K562 (cell line): ENCODE results near the gene NUP50. TPM values are rescaled to one million over a fixed set of nuclear protein-coding genes. Genes with fewer than 3 reads are reported as not detected.

Experiments
- ATAC-seq: fragments of 200-7000 bp; cut with Tn5 transposase; 3 replicates; pipeline ENCODE4 v1.9.1; 2020; ENCODE audit warnings: moderate library complexity
- BruUV-seq: library from RNA; stranded (reverse); fragments of 400-500 nt; replicated peaks from 2 replicates; lab custom pipeline; 2021; lab: Mats Ljungman, UMichigan
- CTCF ChIA-PET: fragments of 300-600 bp; formaldehyde crosslinking; extraction: SDS; loops from one replicate; lab custom pipeline; 2021; ENCODE audit warnings: low intra/inter-chr PET ratio; lab: Yijun Ruan, JAX
- POLR2A ChIA-PET: fragments of 300-600, 350-650 bp; sonication (Branson Sonifier 250); formaldehyde crosslinking; extraction: SDS; loops from one replicate; lab custom pipeline; 2021; ENCODE audit warnings: antibody characterized with exemption, inconsistent platforms; lab: Yijun Ruan, JAX
- DNase-seq, 4 experiments: peaks; one replicate each; pipeline versions ENCODE4 v3.0.0 to v3.0.0-alpha.2; 2011 to 2018; ENCODE audit warnings: low spot score in 3 of 4, mixed read lengths in 3 of 4; ENCODE audit errors: extremely low read depth in 1 of 4
- FAIRE-seq: peaks from 2 replicates; lab custom pipeline; 2011; peaks lifted over from hg19 to GRCh38; lab: Jason Lieb, UNC
- H2AFZ ChIP-seq: 2 replicates; pipeline ENCODE4 v1.6.0; 2011; ENCODE audit warnings: low read depth, low read length, control low read depth, inconsistent platforms
- H3K27ac ChIP-seq: fragments of 200-600 bp; 3 replicates; pipeline ENCODE4 v1.8.0; 2011; ENCODE audit warnings: low read depth, mild to moderate bottlenecking, control low read depth, inconsistent platforms, low read length, moderate library complexity, mixed read lengths; ENCODE audit errors: extremely low read depth
- H3K27me3 ChIP-seq, 2 experiments: fragments of 300-600 bp in 1 of 2; 2 replicates in 1 of 2; 3 replicates in 1 of 2; pipeline versions ENCODE4 v1.6.0 to v1.8.0; 2011; ENCODE audit warnings: inconsistent platforms in 2 of 2, low read length in 2 of 2, mild to moderate bottlenecking in 1 of 2, mixed read lengths in 1 of 2, moderate library complexity in 1 of 2; ENCODE audit not compliant: control insufficient read depth in 2 of 2, insufficient read depth in 2 of 2
- H3K36me3 ChIP-seq: fragments of 300-600 bp; 3 replicates; pipeline ENCODE4 v1.8.0; 2011; ENCODE audit warnings: mild to moderate bottlenecking, low read length, inconsistent platforms; ENCODE audit not compliant: control insufficient read depth, insufficient read depth
- H3K4me1 ChIP-seq, 2 experiments: fragments of 200-600 bp in 1 of 2; replicated peaks in 1 of 2; 2 replicates in 1 of 2; 3 replicates in 1 of 2; pipeline versions ENCODE4 v1.5.1 to v1.8.0; 2011; ENCODE audit warnings: inconsistent platforms in 2 of 2, low read length in 2 of 2, mild to moderate bottlenecking in 1 of 2, mixed read lengths in 1 of 2, moderate library complexity in 1 of 2; ENCODE audit not compliant: control insufficient read depth in 2 of 2, insufficient read depth in 2 of 2
- H3K4me2 ChIP-seq: 2 replicates; pipeline ENCODE4 v1.6.1; 2011; ENCODE audit warnings: low read length, control low read depth, inconsistent platforms, mixed read lengths; ENCODE audit not compliant: insufficient read depth
- H3K4me3 ChIP-seq: fragments of 200-600 bp; sonication (generic), shearing (Covaris generic); 2 replicates; pipeline ENCODE4 v1.5.1; 2016; ENCODE audit warnings: control low read depth, inconsistent platforms
- H3K79me2 ChIP-seq: fragments of 200-600 bp; 3 replicates; pipeline ENCODE4 v1.8.0; 2011; ENCODE audit warnings: low read length, inconsistent platforms; ENCODE audit not compliant: control insufficient read depth, insufficient read depth
- H3K9ac ChIP-seq, 2 experiments: 2 replicates each; pipeline versions ENCODE4 v1.6.0 to v1.6.1; 2011; ENCODE audit warnings: low read depth in 2 of 2, low read length in 2 of 2, control low read depth in 1 of 2, inconsistent platforms in 1 of 2, mild to moderate bottlenecking in 1 of 2, mixed read lengths in 1 of 2; ENCODE audit not compliant: insufficient read depth in 1 of 2
- H3K9me1 ChIP-seq: one replicate; pipeline ENCODE4 v1.6.0; 2011; ENCODE audit warnings: inconsistent platforms, mild to moderate bottlenecking, low read length, moderate library complexity; ENCODE audit not compliant: control insufficient read depth, insufficient read depth
- H3K9me3 ChIP-seq: replicated peaks from 2 replicates; pipeline ENCODE4 v1.5.1; 2011; ENCODE audit warnings: low read depth, low read length, inconsistent platforms; ENCODE audit not compliant: control insufficient read depth, insufficient read depth
- H4K20me1 ChIP-seq: replicated peaks from 2 replicates; pipeline ENCODE4 v1.6.1; 2011; ENCODE audit warnings: low read length, inconsistent platforms, mixed read lengths; ENCODE audit not compliant: control insufficient read depth, insufficient read depth
- KDM5B ChIP-seq: fragments of 200-600 bp; sonication (generic); IDR thresholded peaks from 2 replicates; pipeline ENCODE4 v1.6.1; 2012; ENCODE audit warnings: low read depth, mild to moderate bottlenecking, moderate library complexity, low read length, control low read depth, inconsistent platforms; ENCODE audit not compliant: insufficient replicate concordance
- NFIC ChIP-seq: fragments of 450-650 bp; IDR thresholded peaks from 2 replicates; pipeline ENCODE4 v1.6.1; 2017; ENCODE audit warnings: mild to moderate bottlenecking, inconsistent platforms
- ZFP36 ChIP-seq: fragments of 150-350 bp; IDR thresholded peaks from 2 replicates; pipeline ENCODE4 v1.6.1; 2018; ENCODE audit warnings: low read length, low read depth; ENCODE audit not compliant: partially characterized antibody
- ZNF668 ChIP-seq: fragments of 250-450 bp; sonication (Bioruptor Pico); IDR thresholded peaks from 2 replicates; pipeline ENCODE4 v1.8.0; 2022; ENCODE audit warnings: mild to moderate bottlenecking, inconsistent platforms
- WGBS: fragments of 100-300 bp; shearing (Covaris generic); methylation state at CpG from one replicate; pipeline ENCODE4 v1.1.6; 2016; ENCODE audit warnings: low coverage, mixed read lengths; ENCODE audit not compliant: insufficient coverage; ENCODE audit errors: missing lambda C conversion rate; 5-methylcytosine and 5-hydroxymethylcytosine counted together
- in situ Hi-C: fragments of 300-500 bp; cut with MboI; formaldehyde crosslinking; loops from 4 replicates; pipeline ENCODE4 v1.15.0; 2018; ENCODE audit warnings: inconsistent platforms, mixed read lengths
- intact Hi-C: fragments of 100-400 bp; cut with micrococcal nuclease; formaldehyde crosslinking; loops from 2 replicates; pipeline ENCODE4 v1.14.2; 2022
- polyA plus RNA-seq, 8 experiments: library from polyadenylated mRNA; depleted of rRNA in 4 of 8; stranded (reverse) in 5 of 8; unstranded in 3 of 8; fragments of >200 nt; fragmentation: Nextera tagmentation in 2 of 8; fragmentation: Illumina TruSeq in 1 of 8; extraction: Ambion mirVana in 2 of 8; extraction: Trizol in 1 of 8; gene quantifications; 2 replicates each; pipeline versions ENCODE4 v1.2.1 to v1.2.3, GENCODE V29; 2011 to 2014; ENCODE audit warnings: inconsistent platforms in 1 of 8, missing spikeins in 1 of 8
- total RNA-seq, 7 experiments: library from RNA; depleted of rRNA in 6 of 7; stranded (reverse); fragments of >200 nt in 6 of 7; fragmentation: Illumina TruSeq in 2 of 7; extraction: Trizol in 2 of 7; gene quantifications; 2 replicates each; pipeline versions ENCODE4 v1.2.1 to v1.2.3, GENCODE V29; 2011 to 2021; ENCODE audit warnings: low replicate concordance in 1 of 7

The NUP50 gene
- total and polyA plus RNA-seq, 9 of the 15 experiments (the other 6 are each of a cell fraction or from before 2014, with no cell fraction given), result 23.8 to 83.7 (median 55.3) TPM

- ATAC-seq, result no peak
- no peaks in the 10 kb centered on the region for H3K27me3 ChIP-seq
- no TSS peak for BruUV-seq
- no peaks in the 10 kb centered on the region; the same call in 1 of the 2 replicates for H4K20me1 ChIP-seq
- H3K4me2 ChIP-seq, result no peak overlapping the region
- peak; percentile 95 for TF ChIP-seq ZFP36
- no peak for TF ChIP-seq KDM5B
- no peak overlapping the region for H3K27ac ChIP-seq
- no peaks in the 10 kb centered on the region for H3K36me3 ChIP-seq
- intact Hi-C loops, result loop anchor here (10.0 kb wide), 1 partner anchor 96 kb away; no protein-coding TSS in a partner anchor
- no peak overlapping the region for H3K4me3 ChIP-seq
- H3K9me3 ChIP-seq, result no peaks in the 10 kb centered on the region
- H3K79me2 ChIP-seq, result no peaks in the 10 kb centered on the region
- no peak overlapping the region for H2AFZ ChIP-seq
- ChIA-PET POLR2A (no interaction called here), CTCF (no interaction called here)
- no peak for FAIRE-seq
- 0 out of 4 replicates have a peak overlapping the region, but pooled peaks of 1 of the 2 experiments have one; percentile 9 for H3K9ac ChIP-seq
- 35% methylated on average over 8 of the region's 18 CpGs for WGBS
- H3K4me1 ChIP-seq, result peaks cover 0 to 38% of the 10 kb centered on the region in 2 experiments; a peak in 2 of 5 replicates
- in situ Hi-C loops, result no loop called here
- H3K9me1 ChIP-seq, result peaks cover 6% of the 10 kb centered on the region
- no peak for DNase-seq
Measured at GRCh38 chr22:45200860-45201511, 37.3 kb downstream of the NUP50 start.

- in situ Hi-C loops, result no loop called here
- Histone ChIP-seq H3K9me1 (peaks cover 6% of the 10 kb centered on the region), H3K4me1 (peaks cover 0 to 38% of the 10 kb centered on the region in 2 experiments; a peak in 2 of 5 replicates), H3K27me3 (no peaks in the 10 kb centered on the region), H4K20me1 (no peaks in the 10 kb centered on the region; the same call in 1 of the 2 replicates), H3K9ac (no peak overlapping the region), H3K27ac (no peak overlapping the region), H3K4me3 (no peak overlapping the region), H3K36me3 (no peaks in the 10 kb centered on the region), H3K9me3 (no peaks in the 10 kb centered on the region), H2AFZ (no peak overlapping the region), H3K79me2 (no peaks in the 10 kb centered on the region), H3K4me2 (no peak overlapping the region)
- TF ChIP-seq NFIC (peak; percentile 25; the same call in 1 of the 2 replicates), ZNF668 (CRISPR knock-in tag) (no peak)
- intact Hi-C loops, result loop anchor here (10.0 kb wide), 1 partner anchor 97 kb away; no protein-coding TSS in a partner anchor
- no TSS peak for BruUV-seq
- 12% methylated on average over 8 of the region's 9 CpGs for WGBS
- ChIA-PET CTCF (no interaction called here), POLR2A (no interaction called here)
- ATAC-seq, result no peak
- DNase-seq, result no peak
- FAIRE-seq, result no peak
Measured at GRCh38 chr22:45201678-45202332, 38.1 kb downstream of the NUP50 start.
